DND-41 (cell line): ENCODE data around the gene NFIA.

Experiments used
- ATAC-seq: fragments of 200-7000 bp; cut with Tn5 transposase; 3 replicates; pipeline ENCODE4 v1.9.1; 2021; ENCODE audit warnings: low read depth; ENCODE audit not compliant: insufficient read depth
- DNase-seq: peaks from one replicate; pipeline ENCODE4 v3.0.0-alpha.2; 2020
- H2AFZ ChIP-seq: 2 replicates; pipeline ENCODE4 v1.6.0; 2012; ENCODE audit warnings: low read depth, low read length
- H3K27ac ChIP-seq: 2 replicates; pipeline ENCODE4 v1.5.1; 2012; ENCODE audit warnings: low read length, inconsistent platforms
- H3K27me3 ChIP-seq: fragments of 200-600 bp; sonication (generic); 2 replicates; pipeline ENCODE4 v1.6.0; 2012; ENCODE audit warnings: low read length, mild to moderate bottlenecking, inconsistent platforms; ENCODE audit not compliant: insufficient read depth, poor library complexity
- H3K36me3 ChIP-seq: 2 replicates; pipeline ENCODE4 v1.5.1; 2012; ENCODE audit warnings: low read length, inconsistent platforms; ENCODE audit not compliant: insufficient read depth
- H3K4me1 ChIP-seq: 2 replicates; pipeline ENCODE4 v1.5.1; 2012; ENCODE audit warnings: mild to moderate bottlenecking, low read length; ENCODE audit not compliant: insufficient read depth
- H3K4me2 ChIP-seq: 2 replicates; pipeline ENCODE4 v1.6.0; 2012; ENCODE audit warnings: mild to moderate bottlenecking, moderate library complexity, low read length, inconsistent platforms; ENCODE audit not compliant: insufficient read depth
- H3K4me3 ChIP-seq, 2 experiments: fragments of 200-600 bp in 1 of 2; shearing (Covaris generic) in 1 of 2; 2 replicates each; pipeline ENCODE4 v1.5.1; 2012 to 2016; ENCODE audit warnings: inconsistent platforms in 2 of 2, low read length in 2 of 2, mild to moderate bottlenecking in 2 of 2, low read depth in 1 of 2, moderate library complexity in 1 of 2
- H3K79me2 ChIP-seq: 2 replicates; pipeline ENCODE4 v1.6.0; 2012; ENCODE audit warnings: low read length, inconsistent platforms; ENCODE audit not compliant: insufficient read depth
- H3K9ac ChIP-seq: 2 replicates; pipeline ENCODE4 v1.6.0; 2012; ENCODE audit warnings: low read depth, mild to moderate bottlenecking, inconsistent platforms, low read length, moderate library complexity
- H3K9me3 ChIP-seq: 2 replicates; pipeline ENCODE4 v1.5.1; 2012; ENCODE audit warnings: low read length, moderate library complexity, mild to moderate bottlenecking, inconsistent platforms; ENCODE audit not compliant: insufficient read depth, severe bottlenecking
- H4K20me1 ChIP-seq: 2 replicates; pipeline ENCODE4 v1.6.0; 2012; ENCODE audit warnings: low read length; ENCODE audit not compliant: insufficient read depth
- EZH2 ChIP-seq: IDR thresholded peaks from 3 replicates; pipeline ENCODE4 v1.6.1; 2012; ENCODE audit warnings: borderline replicate concordance, low read depth, mild to moderate bottlenecking, moderate library complexity, low read length, inconsistent platforms; ENCODE audit not compliant: severe bottlenecking
- TF ChIP-seq, protein P1 (sequence below): IDR thresholded peaks from 2 replicates; pipeline ENCODE4 v1.5.1; 2012; ENCODE audit warnings: borderline replicate concordance, low read length, moderate library complexity, mild to moderate bottlenecking; ENCODE audit not compliant: poor library complexity, severe bottlenecking; ENCODE audit errors: extremely low read depth

NFIA gene

DNA sequence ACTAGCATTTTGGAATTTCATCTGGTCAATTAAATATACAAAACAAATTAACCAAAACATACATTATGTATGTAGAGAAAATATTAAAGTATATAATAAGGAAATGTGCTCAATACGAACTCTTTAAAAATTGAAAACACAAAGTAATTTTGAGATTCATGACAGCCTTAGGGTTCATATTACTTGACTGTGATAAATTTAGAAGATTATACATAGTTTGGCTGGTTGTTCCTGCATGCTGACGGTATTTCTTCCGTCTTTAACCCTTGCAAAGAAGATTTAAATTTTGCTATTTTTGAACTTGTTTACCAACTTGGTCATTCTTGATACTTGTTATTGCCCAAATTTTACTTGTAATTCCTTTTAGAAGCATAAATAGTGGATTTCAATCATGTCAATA is 298.2 kb downstream of the NFIA start:
- TF ChIP-seq, protein P1, sequence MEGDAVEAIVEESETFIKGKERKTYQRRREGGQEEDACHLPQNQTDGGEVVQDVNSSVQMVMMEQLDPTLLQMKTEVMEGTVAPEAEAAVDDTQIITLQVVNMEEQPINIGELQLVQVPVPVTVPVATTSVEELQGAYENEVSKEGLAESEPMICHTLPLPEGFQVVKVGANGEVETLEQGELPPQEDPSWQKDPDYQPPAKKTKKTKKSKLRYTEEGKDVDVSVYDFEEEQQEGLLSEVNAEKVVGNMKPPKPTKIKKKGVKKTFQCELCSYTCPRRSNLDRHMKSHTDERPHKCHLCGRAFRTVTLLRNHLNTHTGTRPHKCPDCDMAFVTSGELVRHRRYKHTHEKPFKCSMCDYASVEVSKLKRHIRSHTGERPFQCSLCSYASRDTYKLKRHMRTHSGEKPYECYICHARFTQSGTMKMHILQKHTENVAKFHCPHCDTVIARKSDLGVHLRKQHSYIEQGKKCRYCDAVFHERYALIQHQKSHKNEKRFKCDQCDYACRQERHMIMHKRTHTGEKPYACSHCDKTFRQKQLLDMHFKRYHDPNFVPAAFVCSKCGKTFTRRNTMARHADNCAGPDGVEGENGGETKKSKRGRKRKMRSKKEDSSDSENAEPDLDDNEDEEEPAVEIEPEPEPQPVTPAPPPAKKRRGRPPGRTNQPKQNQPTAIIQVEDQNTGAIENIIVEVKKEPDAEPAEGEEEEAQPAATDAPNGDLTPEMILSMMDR, result no peak
- TF ChIP-seq EZH2, result no peak
- Histone ChIP-seq H3K4me2 (no peak overlapping the region), H3K27ac (no peak overlapping the region), H3K79me2 (no peaks in the 10 kb centered on the region), H3K27me3 (no peaks in the 10 kb centered on the region), H3K36me3 (no peaks in the 10 kb centered on the region), H3K9ac (no peak overlapping the region), H3K4me3 (no peak overlapping the region), H4K20me1 (no peaks in the 10 kb centered on the region), H3K9me3 (no peaks in the 10 kb centered on the region), H2AFZ (no peak overlapping the region), H3K4me1 (no peaks in the 10 kb centered on the region)
- no peak for DNase-seq
- ATAC-seq, result no peak

DNA sequence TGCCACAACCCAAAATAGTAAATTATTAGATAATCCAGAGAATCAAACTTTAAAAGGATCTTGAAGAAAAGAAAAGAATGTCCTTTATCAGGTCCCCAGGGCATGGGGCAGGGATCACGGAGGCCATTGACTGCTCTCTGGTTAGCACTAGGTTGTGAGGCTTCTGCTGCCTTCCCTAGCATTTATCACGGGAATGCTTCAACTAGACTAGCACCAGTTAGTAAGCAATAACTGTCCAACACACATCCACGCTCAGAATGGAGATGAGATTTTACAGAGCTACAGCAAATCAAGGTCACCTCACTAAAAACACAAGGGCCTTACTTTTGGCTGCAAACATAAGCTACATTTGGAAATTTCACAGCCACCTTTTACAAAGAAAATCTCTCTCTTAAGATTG is 304.0 kb downstream of the NFIA start:
- Histone ChIP-seq H3K9me3 (no peaks in the 10 kb centered on the region), H3K27me3 (no peaks in the 10 kb centered on the region), H3K4me1 (no peaks in the 10 kb centered on the region), H3K4me2 (no peak overlapping the region), H3K4me3 (no peak overlapping the region), H3K79me2 (no peaks in the 10 kb centered on the region), H3K27ac (no peak overlapping the region), H3K9ac (no peak overlapping the region), H4K20me1 (no peaks in the 10 kb centered on the region), H3K36me3 (no peaks in the 10 kb centered on the region), H2AFZ (no peak overlapping the region)
- TF ChIP-seq, protein P1, result no peak
- TF ChIP-seq EZH2, result no peak
- DNase-seq, result no peak
- no peak for ATAC-seq

DNA sequence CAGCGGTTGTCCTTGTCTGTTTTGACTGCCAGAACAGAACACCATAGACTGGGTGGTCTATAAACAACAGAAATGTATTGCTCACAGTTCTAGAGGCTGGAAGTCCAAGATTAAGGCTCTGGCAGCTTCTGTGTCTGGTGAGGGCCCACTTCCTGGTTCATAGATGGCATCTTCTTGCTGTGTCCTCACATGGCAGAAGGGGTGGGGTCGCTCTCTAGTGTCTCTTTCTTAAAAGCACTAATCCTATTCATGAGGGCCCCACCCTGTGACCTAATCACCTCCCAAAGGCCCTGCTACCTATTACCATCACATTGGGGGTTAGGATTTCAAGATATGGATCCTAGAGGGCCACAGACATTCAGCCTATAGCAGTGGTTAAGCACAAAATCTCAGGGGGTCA is 304.4 kb downstream of the NFIA start:
- H3K9me3 ChIP-seq, result no peaks in the 10 kb centered on the region
- no peaks in the 10 kb centered on the region for H4K20me1 ChIP-seq
- no peak overlapping the region for H3K4me2 ChIP-seq
- no peaks in the 10 kb centered on the region for H3K4me1 ChIP-seq
- H2AFZ ChIP-seq, result no peak overlapping the region
- H3K27ac ChIP-seq, result no peak overlapping the region
- no peak for TF ChIP-seq EZH2
- TF ChIP-seq, protein P1, result no peak
- ATAC-seq, result no peak
- no peaks in the 10 kb centered on the region for H3K79me2 ChIP-seq
- no peak overlapping the region for H3K4me3 ChIP-seq
- no peaks in the 10 kb centered on the region for H3K36me3 ChIP-seq
- H3K27me3 ChIP-seq, result no peaks in the 10 kb centered on the region
- no peak for DNase-seq
- no peak overlapping the region for H3K9ac ChIP-seq

DNA sequence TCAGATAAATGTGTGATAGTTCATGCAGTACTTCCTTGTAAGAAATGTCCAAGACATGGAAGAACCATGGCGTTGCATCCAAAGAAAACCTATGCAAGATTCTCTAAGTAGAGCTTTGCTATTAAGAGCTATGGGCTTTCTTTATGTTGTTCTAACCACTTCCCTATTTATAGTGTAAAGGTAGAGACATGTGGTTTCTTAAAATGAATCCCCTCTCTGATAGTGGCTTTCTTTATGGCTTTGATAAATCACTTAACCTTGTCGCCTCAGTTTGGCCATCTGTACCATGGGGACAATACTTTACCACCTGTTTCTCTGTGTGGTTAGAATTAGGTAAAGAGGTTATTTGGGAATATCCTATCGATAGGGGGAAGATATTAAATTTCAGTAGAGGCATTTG is 305.5 kb downstream of the NFIA start:
- no peak for DNase-seq
- Histone ChIP-seq H3K4me3 (no peak overlapping the region), H2AFZ (no peak overlapping the region), H3K27me3 (no peaks in the 10 kb centered on the region), H3K27ac (no peak overlapping the region), H3K9ac (no peak overlapping the region), H3K79me2 (no peaks in the 10 kb centered on the region), H3K4me2 (no peak overlapping the region), H3K4me1 (no peaks in the 10 kb centered on the region), H4K20me1 (no peaks in the 10 kb centered on the region), H3K9me3 (no peaks in the 10 kb centered on the region), H3K36me3 (no peaks in the 10 kb centered on the region)
- TF ChIP-seq, protein P1, result no peak
- no peak for TF ChIP-seq EZH2
- ATAC-seq, result no peak
